Fibroblast of lung (primary cell): Measurements from ENCODE around the gene LTBP1. TPM values are rescaled to one million over a fixed set of nuclear protein-coding genes. Genes with fewer than 3 reads are reported as not detected.

Experiments used
- DNase-seq, 2 donors: peaks; one replicate each; pipeline versions ENCODE4 v3.0.0 to v3.0.0-alpha.2; 2010; ENCODE audit warnings: low read depth in 2 of 2
- H2AFZ ChIP-seq: 2 replicates; pipeline ENCODE4 v1.5.1; 2012; ENCODE audit warnings: low read length, control low read depth, inconsistent platforms
- H3K27ac ChIP-seq: 2 replicates; pipeline ENCODE4 v1.5.1; 2011; ENCODE audit warnings: low read length, control low read depth; ENCODE audit not compliant: insufficient read depth
- H3K27me3 ChIP-seq: 2 replicates; pipeline ENCODE4 v1.5.1; 2011; ENCODE audit warnings: mild to moderate bottlenecking, low read length; ENCODE audit not compliant: control insufficient read depth, insufficient read depth
- H3K36me3 ChIP-seq: 2 replicates; pipeline ENCODE4 v1.5.1; 2011; ENCODE audit warnings: low read length; ENCODE audit not compliant: control insufficient read depth, insufficient read depth
- H3K4me1 ChIP-seq: 2 replicates; pipeline ENCODE4 v1.5.1; 2011; ENCODE audit warnings: low read length; ENCODE audit not compliant: control insufficient read depth, insufficient read depth; ENCODE audit errors: extremely low read depth
- H3K4me2 ChIP-seq: 2 replicates; pipeline ENCODE4 v1.5.1; 2011; ENCODE audit warnings: low read length, control low read depth; ENCODE audit not compliant: insufficient read depth; ENCODE audit errors: extremely low read depth
- H3K4me3 ChIP-seq, 4 experiments: fragments of 200-600 bp in 1 of 4; sonication (generic) in 1 of 4; replicated peaks in 1 of 4; 2 replicates each; pipeline ENCODE4 v1.5.1; 2011 to 2016; ENCODE audit warnings: low read length in 4 of 4, low read depth in 3 of 4, mild to moderate bottlenecking in 3 of 4, control low read depth in 2 of 4, inconsistent platforms in 1 of 4, mixed read lengths in 1 of 4; ENCODE audit not compliant: insufficient read depth in 1 of 4; ENCODE audit errors: control extremely low read depth in 1 of 4
- H3K79me2 ChIP-seq: 2 replicates; pipeline ENCODE4 v1.5.1; 2012; ENCODE audit warnings: mild to moderate bottlenecking, low read length, inconsistent platforms; ENCODE audit not compliant: control insufficient read depth, insufficient read depth
- H3K9ac ChIP-seq: 2 replicates; pipeline ENCODE4 v1.5.1; 2011; ENCODE audit warnings: mild to moderate bottlenecking, low read length, control low read depth; ENCODE audit not compliant: insufficient read depth
- H3K9me3 ChIP-seq: 2 replicates; pipeline ENCODE4 v1.5.1; 2012; ENCODE audit warnings: low read depth, low read length; ENCODE audit not compliant: control insufficient read depth, insufficient read depth
- H4K20me1 ChIP-seq: 2 replicates; pipeline ENCODE4 v1.5.1; 2011; ENCODE audit warnings: low read length; ENCODE audit not compliant: control insufficient read depth, insufficient read depth; ENCODE audit errors: extremely low read depth
- CTCF ChIP-seq, 2 donors: IDR thresholded peaks in 1 of 2; conservative IDR thresholded peaks in 1 of 2; 1 replicate in 1 of 2; 2 replicates in 1 of 2; pipeline ENCODE4 v1.5.1; 2011 to 2012; ENCODE audit warnings: low read length in 2 of 2, control low read depth in 1 of 2, inconsistent platforms in 1 of 2, low read depth in 1 of 2, mild to moderate bottlenecking in 1 of 2
- EZH2 ChIP-seq: IDR thresholded peaks from 2 replicates; pipeline ENCODE4 v1.5.1; 2012; ENCODE audit warnings: low read length, control low read depth, mild to moderate bottlenecking; ENCODE audit errors: missing control alignments
- polyA plus RNA-seq, 2 donors: library from polyadenylated mRNA; depleted of rRNA in 1 of 2; stranded (reverse) in 1 of 2; unstranded in 1 of 2; fragments of >200 nt; gene quantifications; 2 replicates each; pipeline ENCODE4 v1.2.1, GENCODE V29; 2011 to 2012; ENCODE audit warnings: missing spikeins in 1 of 2
- total RNA-seq: library from RNA; depleted of rRNA; stranded (reverse); fragments of >200 nt; gene quantifications from 2 replicates; pipeline ENCODE4 v1.2.1, GENCODE V29; 2014

The LTBP1 gene
- total and polyA plus RNA-seq, 2 donors (not counting 1 experiment from before 2014, with no cell fraction given), result 254 to 324 TPM

GRCh38 chr2:32904074-32904473, 42.7 kb upstream of the LTBP1 start:
- peaks cover 8% of the 10 kb centered on the region for H3K27me3 ChIP-seq
- no peaks in the 10 kb centered on the region for H3K36me3 ChIP-seq
- TF ChIP-seq CTCF (conservative IDR thresholded peaks at IDR 0.05 in 1 of 2, IDR thresholded peaks at IDR 0.05 in 1 of 2; ENCODE audit: low read depth in 1 of 2, low read length in 2 of 2) (no peak), EZH2 (no peak)
- no peak overlapping the region for H2AFZ ChIP-seq
- DNase-seq, result no peak
- H3K27ac ChIP-seq, result no peak overlapping the region
- H3K79me2 ChIP-seq, result no peaks in the 10 kb centered on the region
- no peaks in the 10 kb centered on the region for H4K20me1 ChIP-seq
- no peak overlapping the region for H3K9ac ChIP-seq
- H3K4me2 ChIP-seq, result no peak overlapping the region
- H3K9me3 ChIP-seq, result no peaks in the 10 kb centered on the region
- H3K4me3 ChIP-seq, result no peak overlapping the region
- H3K4me1 ChIP-seq, result no peaks in the 10 kb centered on the region

DNA sequence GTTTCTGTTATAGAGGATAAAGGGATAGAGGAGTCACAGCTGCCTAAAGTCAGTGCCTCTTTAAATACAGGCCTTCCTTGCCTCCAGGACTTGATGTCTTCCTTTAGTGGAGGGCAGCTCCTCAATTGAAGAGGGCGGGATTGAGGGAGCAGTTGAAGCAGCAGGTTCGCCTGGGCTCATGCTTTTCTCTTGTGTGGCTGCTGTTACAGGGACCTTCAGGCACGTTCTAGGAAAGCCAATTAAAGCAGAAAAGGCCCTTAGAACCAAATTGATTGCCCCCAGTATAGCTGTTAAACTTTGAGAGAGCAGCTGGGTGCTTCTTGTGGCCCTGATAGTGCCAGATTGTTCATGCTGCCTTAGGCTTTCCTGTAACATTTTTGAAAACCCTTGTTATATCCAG, 42.0 kb upstream of the LTBP1 start:
- no peak overlapping the region for H3K27ac ChIP-seq
- H2AFZ ChIP-seq, result peak overlapping the region; percentile 26
- TF ChIP-seq EZH2 (no peak), CTCF (conservative IDR thresholded peaks at IDR 0.05 in 1 of 2, IDR thresholded peaks at IDR 0.05 in 1 of 2; ENCODE audit: low read depth in 1 of 2, low read length in 2 of 2) (no peak)
- no peak overlapping the region for H3K4me2 ChIP-seq
- H3K36me3 ChIP-seq, result no peaks in the 10 kb centered on the region
- no peaks in the 10 kb centered on the region for H4K20me1 ChIP-seq
- no peak for DNase-seq
- H3K79me2 ChIP-seq, result no peaks in the 10 kb centered on the region
- no peaks in the 10 kb centered on the region for H3K9me3 ChIP-seq
- peaks cover 8% of the 10 kb centered on the region for H3K27me3 ChIP-seq
- H3K9ac ChIP-seq, result no peak overlapping the region
- no peaks in the 10 kb centered on the region for H3K4me1 ChIP-seq
- H3K4me3 ChIP-seq, result no peak overlapping the region

DNA sequence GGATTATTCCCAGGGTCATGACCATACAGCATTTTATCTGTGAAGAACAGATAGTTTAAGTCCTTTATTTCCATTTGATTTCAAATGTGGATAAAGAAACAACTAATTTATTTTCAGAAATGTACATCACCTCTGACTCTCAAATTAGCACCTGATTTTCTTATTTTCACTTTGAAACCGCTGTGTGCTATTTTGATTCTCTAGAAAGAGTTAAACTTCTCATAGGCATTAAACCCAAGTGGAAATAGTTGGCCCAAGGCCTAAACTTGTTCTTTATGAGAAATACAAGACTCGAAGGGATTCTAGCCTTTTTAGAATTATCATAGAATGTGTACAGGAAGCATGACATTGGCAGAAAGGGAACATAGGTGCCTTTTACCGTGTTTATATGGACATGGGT, 41.5 kb upstream of the LTBP1 start:
- Histone ChIP-seq H3K4me3 (no peak overlapping the region), H2AFZ (no peak overlapping the region), H4K20me1 (no peaks in the 10 kb centered on the region), H3K79me2 (no peaks in the 10 kb centered on the region), H3K9me3 (no peaks in the 10 kb centered on the region), H3K27ac (no peak overlapping the region), H3K4me2 (no peak overlapping the region), H3K4me1 (no peaks in the 10 kb centered on the region), H3K9ac (no peak overlapping the region), H3K36me3 (no peaks in the 10 kb centered on the region), H3K27me3 (peaks cover 8% of the 10 kb centered on the region)
- no peak for TF ChIP-seq EZH2
- no peak for TF ChIP-seq CTCF (conservative IDR thresholded peaks at IDR 0.05 in 1 of 2, IDR thresholded peaks at IDR 0.05 in 1 of 2; ENCODE audit: low read depth in 1 of 2, low read length in 2 of 2)
- no peak for DNase-seq
